A549 (cell line): ENCODE data around the gene ZNF143. TPM values are rescaled to one million over a fixed set of nuclear protein-coding genes. Genes with fewer than 3 reads are reported as not detected.

Experiments
- ATAC-seq, 2 experiments: fragments of 200-7000 bp in 1 of 2; fragments of >200 bp in 1 of 2; cut with Nextera tagmentation in 1 of 2; cut with Tn5 transposase in 1 of 2; 3 replicates each; pipeline versions ENCODE4 v1.8.0 to v1.9.1; 2018 to 2020; ENCODE audit warnings: mild to moderate bottlenecking in 1 of 2, moderate library complexity in 1 of 2
- CTCF ChIA-PET: fragments of 300-600 bp; sonication (Branson Sonifier 250); formaldehyde crosslinking; extraction: SDS; loops from one replicate; lab custom pipeline; 2021; ENCODE audit warnings: antibody characterized with exemption, inconsistent platforms; lab: Yijun Ruan, JAX
- POLR2A ChIA-PET: fragments of 350-600 bp; formaldehyde crosslinking; extraction: SDS; loops from one replicate; lab custom pipeline; 2021; ENCODE audit warnings: antibody characterized with exemption, inconsistent platforms; lab: Yijun Ruan, JAX
- DNase-seq, 2 experiments: peaks; one replicate each; pipeline versions ENCODE4 v3.0.0 to v3.0.0-alpha.2; 2011 to 2016; ENCODE audit warnings: low read depth in 1 of 2, low spot score in 1 of 2
- FAIRE-seq: peaks from 2 replicates; lab custom pipeline; 2011; peaks lifted over from hg19 to GRCh38; lab: Jason Lieb, UNC
- H3K27ac ChIP-seq, 2 experiments: fragments of >200 bp; sonication (Bioruptor Twin); formaldehyde crosslinking; 3 replicates each; pipeline ENCODE4 v1.5.1; 2016 to 2017
- H3K4me1 ChIP-seq: fragments of >200 bp; sonication (Bioruptor Twin); formaldehyde crosslinking; 3 replicates; pipeline ENCODE4 v1.6.1; 2016
- H3K4me2 ChIP-seq: fragments of >200 bp; sonication (Bioruptor Twin); formaldehyde crosslinking; 3 replicates; pipeline ENCODE4 v1.6.1; 2016
- H3K4me3 ChIP-seq: fragments of >200 bp; sonication (Bioruptor Twin); formaldehyde crosslinking; 3 replicates; pipeline ENCODE4 v1.5.1; 2016
- H3K9me3 ChIP-seq: fragments of >200 bp; sonication (Bioruptor Twin); formaldehyde crosslinking; 3 replicates; pipeline ENCODE4 v1.6.1; 2016
- CHD4 ChIP-seq: fragments of 200-600 bp; sonication (generic); IDR thresholded peaks from 2 replicates; pipeline ENCODE4 v1.6.1; 2016; ENCODE audit warnings: antibody characterized with exemption, mild to moderate bottlenecking, borderline replicate concordance
- EHF ChIP-seq: fragments of 250-450 bp; sonication (Bioruptor Pico); IDR thresholded peaks from 2 replicates; pipeline ENCODE4 v1.5.0; 2020; ENCODE audit warnings: mild to moderate bottlenecking
- FOXS1 ChIP-seq: fragments of 250-450 bp; sonication (Bioruptor Pico); IDR thresholded peaks from 2 replicates; pipeline ENCODE4 v1.5.0; 2020; ENCODE audit warnings: mild to moderate bottlenecking, moderate library complexity
- HOXB13 ChIP-seq: fragments of 250-450 bp; sonication (Bioruptor Pico); IDR thresholded peaks from 2 replicates; pipeline ENCODE4 v1.5.0; 2020; ENCODE audit warnings: low read depth, mild to moderate bottlenecking, moderate library complexity
- HOXB5 ChIP-seq: fragments of 250-450 bp; sonication (Bioruptor Pico); IDR thresholded peaks from 2 replicates; pipeline ENCODE4 v1.5.0; 2020; ENCODE audit warnings: mild to moderate bottlenecking, moderate library complexity
- JUN ChIP-seq, 2 experiments: fragments of >200 bp; sonication (Bioruptor Twin); formaldehyde crosslinking; IDR thresholded peaks; 2 replicates in 1 of 2; 3 replicates in 1 of 2; pipeline ENCODE4 v1.6.1; 2016 to 2017
- KDM1A ChIP-seq: fragments of 200-600 bp; sonication (generic); IDR thresholded peaks from 2 replicates; pipeline ENCODE4 v1.6.1; 2016; ENCODE audit warnings: low read depth, mild to moderate bottlenecking
- MAFK ChIP-seq: fragments of 450-650 bp; IDR thresholded peaks from 2 replicates; pipeline ENCODE4 v1.6.1; 2014; ENCODE audit not compliant: partially characterized antibody
- PHF8 ChIP-seq: fragments of 200-600 bp; sonication (generic); IDR thresholded peaks from 2 replicates; pipeline ENCODE4 v1.6.1; 2016; ENCODE audit warnings: low read depth, mild to moderate bottlenecking, antibody characterized with exemption, moderate library complexity, borderline replicate concordance
- POLR2A ChIP-seq: IDR thresholded peaks from 2 replicates; pipeline ENCODE4 v1.6.1; 2012; ENCODE audit warnings: mild to moderate bottlenecking, low read length
- TP53 ChIP-seq: fragments of 250-450 bp; sonication (Bioruptor Pico); IDR thresholded peaks from 2 replicates; pipeline ENCODE4 v1.5.0; 2021; ENCODE audit warnings: mild to moderate bottlenecking, moderate library complexity
- ZFP36 ChIP-seq: fragments of 450-650 bp; IDR thresholded peaks from 2 replicates; pipeline ENCODE4 v1.6.1; 2014; ENCODE audit warnings: borderline replicate concordance; ENCODE audit not compliant: partially characterized antibody
- WGBS: methylation state at CpG from one replicate; pipeline ENCODE4 v1.1.6; 2017; ENCODE audit errors: missing lambda C conversion rate; 5-methylcytosine and 5-hydroxymethylcytosine counted together
- polyA plus RNA-seq, 4 experiments: library from polyadenylated mRNA; depleted of rRNA in 3 of 4; stranded (reverse); fragments of >200 nt; fragmentation: RNase III in 1 of 4; extraction: RNeasy Plus Mini Kit Qiagen cat#74134 plus additional on column Dnase treatment in 1 of 4; gene quantifications; 2 replicates in 3 of 4; 3 replicates in 1 of 4; pipeline ENCODE4 v1.2.3, GENCODE V29; 2011 to 2017
- TF ChIP-seq, protein P1 (sequence below): fragments of >200 bp; sonication (Bioruptor Twin); formaldehyde crosslinking; IDR thresholded peaks from 3 replicates; pipeline ENCODE4 v1.5.1; 2016
- TF ChIP-seq, protein P2 (sequence below): fragments of >200 bp; sonication (Bioruptor Twin); formaldehyde crosslinking; IDR thresholded peaks from 3 replicates; pipeline ENCODE4 v1.6.1; 2016
- TF ChIP-seq, protein P3 (sequence below): fragments of 450-650 bp; IDR thresholded peaks from 2 replicates; pipeline ENCODE4 v1.6.1; 2014; ENCODE audit warnings: antibody characterized with exemption
- TF ChIP-seq, protein P4 (sequence below): IDR thresholded peaks from 2 replicates; pipeline ENCODE4 v1.6.1; 2012; ENCODE audit warnings: low read depth, borderline replicate concordance
- TF ChIP-seq, protein P5 (sequence below): fragments of 150-350 bp; IDR thresholded peaks from 2 replicates; pipeline ENCODE4 v1.6.1; 2014; ENCODE audit warnings: low read depth, mild to moderate bottlenecking, low read length
- TF ChIP-seq, protein P6 (sequence below): IDR thresholded peaks from 2 replicates; pipeline ENCODE4 v1.6.1; 2012

Gene ZNF143
- polyA plus RNA-seq, 2 of the 4 experiments (the other 2 are of a cell fraction), result 14.4 to 38.4 TPM

DNA sequence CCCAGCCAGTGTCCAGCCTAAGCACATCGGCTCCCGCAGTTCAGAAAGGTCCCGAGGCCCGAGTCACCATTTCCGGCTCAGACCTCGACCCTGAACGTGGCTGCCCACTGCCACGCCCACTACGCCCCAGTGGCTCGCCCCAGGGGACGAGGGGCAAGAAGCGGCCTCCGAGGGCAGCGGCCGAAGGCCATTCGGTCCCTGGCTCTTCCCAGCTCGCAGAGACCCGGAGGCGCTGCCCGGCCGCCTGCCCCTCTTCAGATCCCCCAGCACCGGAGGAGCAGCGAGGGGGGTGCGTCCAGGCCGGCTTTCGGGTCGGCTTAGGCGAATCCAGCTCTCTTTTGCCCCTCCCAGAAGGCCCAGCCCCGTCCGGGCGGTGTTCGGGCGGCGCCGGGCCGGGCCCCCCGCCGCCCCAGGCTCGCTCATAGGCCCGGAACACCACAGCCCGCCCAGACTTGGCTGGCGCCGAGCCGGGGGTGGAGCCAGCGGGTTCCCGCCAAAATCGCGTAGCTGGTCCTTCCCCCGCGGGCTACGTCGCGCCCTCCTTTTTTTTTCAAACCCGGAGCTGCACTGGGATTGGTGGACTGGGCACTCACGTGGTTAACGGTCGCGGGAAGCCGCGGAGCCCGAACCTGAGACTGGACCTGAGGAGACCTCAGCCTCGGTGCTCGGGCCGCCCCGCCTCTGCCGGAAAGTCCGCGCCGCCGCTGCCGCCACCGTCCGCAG lies 112.4 kb downstream of the ZNF143 start, which contains the start of gene WEE1:
Gene WEE1, plus strand, starts transcription at position 619 of the 723 bp plus-strand sequence. CDS start 264 bp downstream, outside the sequence.
- Histone ChIP-seq H3K27ac (peak within 1 kb of the TSS; percentile 95), H3K4me2 (peak within 1 kb of the TSS; percentile 83), H3K9me3 (no peaks in the 10 kb centered on the region), H3K4me1 (peaks cover 53% of the 10 kb centered on the region), H3K4me3 (peak within 1 kb of the TSS; percentile 89)
- FAIRE-seq, result no peak
- ATAC-seq, result peak; percentile 82 to 93
- 2% methylated on average over 26 of the region's 73 CpGs for WGBS
- CTCF ChIA-PET, result interaction anchor here (0.6 to 1.7 kb wide), 7 partner anchors 34 to 407 kb away, joined by 3 to 10 read pairs (median 5); no protein-coding TSS in a partner anchor
- TF ChIP-seq MAFK (no peak), POLR2A (peak; percentile 47), TP53 (peak; percentile 6; the same call in 1 of the 2 replicates), EHF (no peak; the same call in 1 of the 2 replicates), KDM1A (no peak), FOXS1 (CRISPR knock-in tag) (no peak), CHD4 (no peak), HOXB5 (CRISPR knock-in tag) (no peak), JUN (IDR thresholded peaks at IDR 0.05) (peak; percentile 27 to 73; a peak in 3 of 5 replicates), PHF8 (peak; percentile 66; the same call in 1 of the 2 replicates), HOXB13 (no peak; the same call in 1 of the 2 replicates), ZFP36 (no peak)
- TF ChIP-seq, protein P1, sequence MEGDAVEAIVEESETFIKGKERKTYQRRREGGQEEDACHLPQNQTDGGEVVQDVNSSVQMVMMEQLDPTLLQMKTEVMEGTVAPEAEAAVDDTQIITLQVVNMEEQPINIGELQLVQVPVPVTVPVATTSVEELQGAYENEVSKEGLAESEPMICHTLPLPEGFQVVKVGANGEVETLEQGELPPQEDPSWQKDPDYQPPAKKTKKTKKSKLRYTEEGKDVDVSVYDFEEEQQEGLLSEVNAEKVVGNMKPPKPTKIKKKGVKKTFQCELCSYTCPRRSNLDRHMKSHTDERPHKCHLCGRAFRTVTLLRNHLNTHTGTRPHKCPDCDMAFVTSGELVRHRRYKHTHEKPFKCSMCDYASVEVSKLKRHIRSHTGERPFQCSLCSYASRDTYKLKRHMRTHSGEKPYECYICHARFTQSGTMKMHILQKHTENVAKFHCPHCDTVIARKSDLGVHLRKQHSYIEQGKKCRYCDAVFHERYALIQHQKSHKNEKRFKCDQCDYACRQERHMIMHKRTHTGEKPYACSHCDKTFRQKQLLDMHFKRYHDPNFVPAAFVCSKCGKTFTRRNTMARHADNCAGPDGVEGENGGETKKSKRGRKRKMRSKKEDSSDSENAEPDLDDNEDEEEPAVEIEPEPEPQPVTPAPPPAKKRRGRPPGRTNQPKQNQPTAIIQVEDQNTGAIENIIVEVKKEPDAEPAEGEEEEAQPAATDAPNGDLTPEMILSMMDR, result no peak
- TF ChIP-seq, protein P2, sequence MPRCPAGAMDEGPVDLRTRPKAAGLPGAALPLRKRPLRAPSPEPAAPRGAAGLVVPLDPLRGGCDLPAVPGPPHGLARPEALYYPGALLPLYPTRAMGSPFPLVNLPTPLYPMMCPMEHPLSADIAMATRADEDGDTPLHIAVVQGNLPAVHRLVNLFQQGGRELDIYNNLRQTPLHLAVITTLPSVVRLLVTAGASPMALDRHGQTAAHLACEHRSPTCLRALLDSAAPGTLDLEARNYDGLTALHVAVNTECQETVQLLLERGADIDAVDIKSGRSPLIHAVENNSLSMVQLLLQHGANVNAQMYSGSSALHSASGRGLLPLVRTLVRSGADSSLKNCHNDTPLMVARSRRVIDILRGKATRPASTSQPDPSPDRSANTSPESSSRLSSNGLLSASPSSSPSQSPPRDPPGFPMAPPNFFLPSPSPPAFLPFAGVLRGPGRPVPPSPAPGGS, result peak; percentile 33; the same call in 1 of the 3 replicates
- TF ChIP-seq, protein P3, sequence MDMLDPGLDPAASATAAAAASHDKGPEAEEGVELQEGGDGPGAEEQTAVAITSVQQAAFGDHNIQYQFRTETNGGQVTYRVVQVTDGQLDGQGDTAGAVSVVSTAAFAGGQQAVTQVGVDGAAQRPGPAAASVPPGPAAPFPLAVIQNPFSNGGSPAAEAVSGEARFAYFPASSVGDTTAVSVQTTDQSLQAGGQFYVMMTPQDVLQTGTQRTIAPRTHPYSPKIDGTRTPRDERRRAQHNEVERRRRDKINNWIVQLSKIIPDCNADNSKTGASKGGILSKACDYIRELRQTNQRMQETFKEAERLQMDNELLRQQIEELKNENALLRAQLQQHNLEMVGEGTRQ, result peak; percentile 85
- TF ChIP-seq, protein P4, sequence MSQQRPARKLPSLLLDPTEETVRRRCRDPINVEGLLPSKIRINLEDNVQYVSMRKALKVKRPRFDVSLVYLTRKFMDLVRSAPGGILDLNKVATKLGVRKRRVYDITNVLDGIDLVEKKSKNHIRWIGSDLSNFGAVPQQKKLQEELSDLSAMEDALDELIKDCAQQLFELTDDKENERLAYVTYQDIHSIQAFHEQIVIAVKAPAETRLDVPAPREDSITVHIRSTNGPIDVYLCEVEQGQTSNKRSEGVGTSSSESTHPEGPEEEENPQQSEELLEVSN, result peak; percentile 78
- TF ChIP-seq, protein P5, sequence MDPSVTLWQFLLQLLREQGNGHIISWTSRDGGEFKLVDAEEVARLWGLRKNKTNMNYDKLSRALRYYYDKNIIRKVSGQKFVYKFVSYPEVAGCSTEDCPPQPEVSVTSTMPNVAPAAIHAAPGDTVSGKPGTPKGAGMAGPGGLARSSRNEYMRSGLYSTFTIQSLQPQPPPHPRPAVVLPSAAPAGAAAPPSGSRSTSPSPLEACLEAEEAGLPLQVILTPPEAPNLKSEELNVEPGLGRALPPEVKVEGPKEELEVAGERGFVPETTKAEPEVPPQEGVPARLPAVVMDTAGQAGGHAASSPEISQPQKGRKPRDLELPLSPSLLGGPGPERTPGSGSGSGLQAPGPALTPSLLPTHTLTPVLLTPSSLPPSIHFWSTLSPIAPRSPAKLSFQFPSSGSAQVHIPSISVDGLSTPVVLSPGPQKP, result no peak
- TF ChIP-seq, protein P6, sequence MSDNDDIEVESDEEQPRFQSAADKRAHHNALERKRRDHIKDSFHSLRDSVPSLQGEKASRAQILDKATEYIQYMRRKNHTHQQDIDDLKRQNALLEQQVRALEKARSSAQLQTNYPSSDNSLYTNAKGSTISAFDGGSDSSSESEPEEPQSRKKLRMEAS, result peak; percentile 77; the same call in 1 of the 2 replicates
- peak; percentile 96 to 99 for DNase-seq
- POLR2A ChIA-PET, result interaction anchor here (0.9 to 3.7 kb wide), 9 partner anchors 9 to 732 kb away, joined by 3 to 46 read pairs (median 4); partner anchors contain the start of genes ADM, SWAP70 and ZNF143
